ENCODE measurements around the gene EXTL1. TPM values are rescaled to one million over a fixed set of nuclear protein-coding genes. Genes with fewer than 3 reads are reported as not detected.

The EXTL1 gene
- total RNA-seq, 6 experiments from 2014 or later = 0.06 to 0.19 TPM; not detected in 4

DNA sequence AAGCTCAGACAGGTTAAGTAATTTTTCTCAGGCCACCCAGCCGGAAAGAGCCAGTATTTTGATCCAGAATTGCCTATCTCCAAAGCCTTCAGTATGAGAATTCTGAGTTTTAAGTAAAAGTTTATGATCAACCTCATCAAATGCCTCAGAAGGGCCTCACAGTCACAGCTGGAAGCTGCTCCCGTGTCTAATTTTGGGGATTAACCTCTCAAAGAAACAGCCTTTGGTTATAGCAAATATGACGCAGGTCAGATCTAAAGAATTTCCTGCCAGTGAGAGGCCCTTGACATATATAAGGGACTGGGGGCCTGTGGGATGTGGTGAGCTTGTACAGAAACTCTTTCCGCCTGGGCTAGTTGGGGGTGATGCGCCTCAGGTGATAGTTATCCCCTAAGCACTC is 2.3 kb downstream of the EXTL1 start:
- H3K27ac ChIP-seq = no peak overlapping the region
- no peaks in the 10 kb centered on the region for H3K27me3 ChIP-seq
- DNase-seq (no peak), ATAC-seq (no peak)
- no peaks in the 10 kb centered on the region for H3K36me3 ChIP-seq
- intact Hi-C loops (cut with DNase I) = no loop called here
- no peaks in the 10 kb centered on the region for H3K4me1 ChIP-seq
- TF ChIP-seq, protein P1, sequence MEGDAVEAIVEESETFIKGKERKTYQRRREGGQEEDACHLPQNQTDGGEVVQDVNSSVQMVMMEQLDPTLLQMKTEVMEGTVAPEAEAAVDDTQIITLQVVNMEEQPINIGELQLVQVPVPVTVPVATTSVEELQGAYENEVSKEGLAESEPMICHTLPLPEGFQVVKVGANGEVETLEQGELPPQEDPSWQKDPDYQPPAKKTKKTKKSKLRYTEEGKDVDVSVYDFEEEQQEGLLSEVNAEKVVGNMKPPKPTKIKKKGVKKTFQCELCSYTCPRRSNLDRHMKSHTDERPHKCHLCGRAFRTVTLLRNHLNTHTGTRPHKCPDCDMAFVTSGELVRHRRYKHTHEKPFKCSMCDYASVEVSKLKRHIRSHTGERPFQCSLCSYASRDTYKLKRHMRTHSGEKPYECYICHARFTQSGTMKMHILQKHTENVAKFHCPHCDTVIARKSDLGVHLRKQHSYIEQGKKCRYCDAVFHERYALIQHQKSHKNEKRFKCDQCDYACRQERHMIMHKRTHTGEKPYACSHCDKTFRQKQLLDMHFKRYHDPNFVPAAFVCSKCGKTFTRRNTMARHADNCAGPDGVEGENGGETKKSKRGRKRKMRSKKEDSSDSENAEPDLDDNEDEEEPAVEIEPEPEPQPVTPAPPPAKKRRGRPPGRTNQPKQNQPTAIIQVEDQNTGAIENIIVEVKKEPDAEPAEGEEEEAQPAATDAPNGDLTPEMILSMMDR (IDR thresholded peaks at IDR 0.05) = no peak
- no peak for TF ChIP-seq POLR2A (IDR thresholded peaks at IDR 0.05)
- no peaks in the 10 kb centered on the region for H3K9me3 ChIP-seq
- no peak overlapping the region for H3K4me3 ChIP-seq
- 83% methylated on average over 3 of the region's 5 CpGs for WGBS (ENCODE audit: insufficient coverage, low coverage, low lambda C conversion rate, missing lambda C conversion rate)

DNA sequence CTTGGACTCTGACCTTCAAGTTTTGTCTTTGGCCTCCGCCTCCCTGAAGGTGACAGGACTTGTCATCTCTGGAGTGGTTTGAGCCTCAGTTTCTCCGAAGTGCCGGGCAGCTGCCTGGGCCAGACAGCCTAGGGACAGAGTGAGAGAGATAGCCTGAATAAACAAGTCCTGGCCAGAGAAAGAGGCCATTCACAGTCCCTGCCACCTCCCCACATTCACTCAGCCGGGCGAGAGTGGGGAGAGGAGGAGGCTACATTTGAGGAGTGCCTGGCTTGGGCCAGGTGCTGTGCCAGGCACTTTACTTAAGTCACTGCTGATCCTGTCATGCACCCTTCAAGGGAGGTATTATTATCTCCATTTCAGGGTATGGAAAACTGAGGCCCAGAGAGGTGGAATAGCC is 3.5 kb downstream of the EXTL1 start:
- WGBS (ENCODE audit: insufficient coverage, low coverage, low lambda C conversion rate, missing lambda C conversion rate) = 40% methylated on average over 3 of the region's 5 CpGs
- no peak for DNase-seq
- H3K4me3 ChIP-seq = no peak overlapping the region
- no peaks in the 10 kb centered on the region for H3K4me1 ChIP-seq
- H3K9me3 ChIP-seq = no peaks in the 10 kb centered on the region
- TF ChIP-seq POLR2A (IDR thresholded peaks at IDR 0.05) = no peak
- TF ChIP-seq, protein P1 (IDR thresholded peaks at IDR 0.05) = no peak
- H3K27ac ChIP-seq = no peak overlapping the region
- no peaks in the 10 kb centered on the region for H3K36me3 ChIP-seq
- intact Hi-C loops (cut with DNase I) = no loop called here
- ATAC-seq = no peak
- H3K27me3 ChIP-seq = no peaks in the 10 kb centered on the region

DNA sequence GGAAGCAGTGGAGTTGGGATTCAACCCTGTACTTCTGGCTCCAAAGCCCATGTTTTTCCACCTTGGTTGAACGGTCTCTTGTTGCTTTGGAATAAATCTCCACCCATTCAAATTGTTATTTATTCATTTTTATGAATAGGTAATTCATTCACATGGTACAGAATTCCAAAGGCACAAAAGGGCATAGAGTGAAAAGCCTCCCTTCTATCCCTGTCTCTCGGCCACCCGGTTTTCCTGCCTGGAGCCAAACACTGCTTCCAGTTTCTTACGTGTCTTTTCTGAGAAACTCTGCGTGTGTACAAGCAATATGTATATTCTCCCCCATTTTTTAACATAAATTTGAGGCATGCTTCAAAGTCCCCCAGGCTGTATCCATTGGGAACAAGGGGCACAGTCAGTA is 3.9 kb downstream of the EXTL1 start:
- Histone ChIP-seq H3K36me3 (no peaks in the 10 kb centered on the region), H3K27me3 (no peaks in the 10 kb centered on the region), H3K27ac (no peak overlapping the region), H3K9me3 (no peaks in the 10 kb centered on the region), H3K4me3 (no peak overlapping the region), H3K4me1 (no peaks in the 10 kb centered on the region)
- intact Hi-C loops (cut with DNase I) = no loop called here
- DNase-seq = no peak
- no peak for TF ChIP-seq POLR2A (IDR thresholded peaks at IDR 0.05)
- TF ChIP-seq, protein P1 (IDR thresholded peaks at IDR 0.05) = no peak
- ATAC-seq = no peak
- 88% methylated on average over 5 of the region's 5 CpGs for WGBS (ENCODE audit: insufficient coverage, low coverage, low lambda C conversion rate, missing lambda C conversion rate)

DNA sequence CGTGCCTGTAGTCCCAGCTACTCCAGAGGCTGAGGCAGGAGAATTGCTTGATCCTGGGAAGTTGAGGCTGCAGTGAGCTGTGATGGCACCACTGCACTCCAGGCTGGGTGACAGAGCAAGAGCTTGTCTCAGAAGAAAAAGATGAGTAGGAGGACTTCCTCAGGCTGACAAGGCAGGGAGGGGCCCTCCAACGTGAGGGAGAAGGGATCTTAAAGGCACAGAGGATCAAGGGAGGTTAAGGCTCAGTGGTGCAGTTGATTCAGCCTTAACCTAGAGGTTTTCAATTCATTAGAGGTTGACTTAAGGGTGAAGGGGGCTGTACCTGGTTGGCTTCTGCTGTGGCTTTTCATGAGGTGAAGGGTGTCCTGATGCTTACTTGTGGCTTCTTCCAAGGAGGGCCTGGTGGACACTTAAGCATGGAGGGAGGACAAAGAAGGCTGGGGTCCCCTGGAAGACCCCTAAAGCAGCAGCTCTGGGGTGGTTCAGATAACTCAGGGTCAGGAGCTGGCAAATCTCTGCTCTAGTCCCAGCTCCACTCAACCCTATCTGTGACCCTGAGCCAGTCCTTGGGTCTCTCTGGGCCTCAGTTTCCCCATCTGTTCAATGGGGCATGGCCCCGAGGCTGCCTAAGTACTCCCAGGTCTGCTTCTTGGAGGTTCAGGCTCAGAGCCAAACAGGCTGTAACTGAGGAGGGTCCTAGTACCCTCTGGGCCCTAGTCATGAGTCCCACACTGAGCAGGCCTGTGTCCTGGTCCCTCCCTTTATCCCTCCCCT is 6.3 kb downstream of the EXTL1 start:
- Histone ChIP-seq H3K4me1 (no peaks in the 10 kb centered on the region), H3K27me3 (no peaks in the 10 kb centered on the region), H3K4me3 (no peak overlapping the region), H3K9me3 (no peaks in the 10 kb centered on the region), H3K36me3 (no peaks in the 10 kb centered on the region), H3K27ac (no peak overlapping the region)
- TF ChIP-seq POLR2A (IDR thresholded peaks at IDR 0.05) = no peak
- TF ChIP-seq, protein P1 (IDR thresholded peaks at IDR 0.05) = no peak
- WGBS (ENCODE audit: insufficient coverage, low coverage, low lambda C conversion rate, missing lambda C conversion rate) = 19% methylated on average over 2 of the region's 3 CpGs
- DNase-seq (no peak), ATAC-seq (no peak)
- intact Hi-C loops (cut with DNase I) = no loop called here
